DND-41 (cell line): ENCODE results near the gene PDE7B.

Source experiments
- CTCF ChIP-seq: IDR thresholded peaks from 2 replicates; pipeline ENCODE4 v1.5.1; 2012; ENCODE audit warnings: borderline replicate concordance, low read length, moderate library complexity, mild to moderate bottlenecking; ENCODE audit not compliant: poor library complexity, severe bottlenecking; ENCODE audit errors: extremely low read depth
- EZH2 ChIP-seq: IDR thresholded peaks from 3 replicates; pipeline ENCODE4 v1.6.1; 2012; ENCODE audit warnings: borderline replicate concordance, low read depth, mild to moderate bottlenecking, moderate library complexity, low read length, inconsistent platforms; ENCODE audit not compliant: severe bottlenecking

- TF ChIP-seq CTCF (no peak), EZH2 (no peak)
Observed at GRCh38 chr6:136123468-136123867, 272.0 kb downstream of the PDE7B start.
